GM19452 (cell line): ENCODE results near the gene RAP2B.
A peak's percentile ranks its signal among the peaks of the same experiment; 100 is the strongest.

Experiments
- ATAC-seq: cut with Tn5 transposase; IDR thresholded peaks from one replicate; pipeline ENCODE4 v1.9.1; 2021; ENCODE audit not compliant: unreplicated experiment

Gene RAP2B

GRCh38 chr3:153159771-153160397 lies 2.1 kb upstream of the RAP2B start:
- ATAC-seq = no peak

DNA sequence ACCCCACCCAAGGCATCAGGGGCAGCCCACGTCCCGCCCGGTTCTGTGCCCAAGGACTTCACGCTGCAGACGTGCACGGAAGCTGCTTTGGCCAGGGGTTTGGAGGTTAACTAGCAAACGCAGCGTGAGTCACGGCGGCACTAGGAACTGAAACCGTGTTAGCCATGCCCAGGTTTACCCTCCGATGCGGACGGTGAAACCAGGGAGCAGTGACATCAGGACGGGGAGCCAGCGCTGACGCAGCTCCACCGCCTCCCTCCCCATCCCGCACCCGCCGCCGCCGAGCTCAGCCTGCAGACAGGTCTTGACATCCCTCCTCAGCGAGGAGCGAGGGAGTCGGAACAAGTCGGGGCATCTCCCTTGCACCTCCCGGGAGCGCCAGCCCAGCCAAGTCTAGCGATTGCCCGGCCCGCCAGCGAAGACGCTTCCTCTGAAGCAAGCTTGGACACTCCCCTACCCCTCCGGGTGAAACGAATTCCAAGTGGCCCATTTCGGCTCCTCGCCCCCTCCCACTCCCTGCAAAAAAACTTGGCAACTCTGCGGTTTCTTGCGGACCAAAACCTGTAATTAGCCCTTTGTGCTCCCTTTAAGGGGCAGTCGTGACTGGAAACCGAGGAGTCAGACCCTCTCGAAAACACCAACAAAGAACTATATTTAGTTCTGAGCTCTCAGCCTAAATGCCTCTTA lies 1.4 kb upstream of the RAP2B start:
- ATAC-seq = peak; percentile 28

GRCh38 chr3:153161138-153161713 lies 800 bp upstream of the RAP2B start:
- ATAC-seq = peak; percentile 76

GRCh38 chr3:153162513-153163392 lies 727 bp downstream of the RAP2B start:
- peak; percentile 5 for ATAC-seq

DNA sequence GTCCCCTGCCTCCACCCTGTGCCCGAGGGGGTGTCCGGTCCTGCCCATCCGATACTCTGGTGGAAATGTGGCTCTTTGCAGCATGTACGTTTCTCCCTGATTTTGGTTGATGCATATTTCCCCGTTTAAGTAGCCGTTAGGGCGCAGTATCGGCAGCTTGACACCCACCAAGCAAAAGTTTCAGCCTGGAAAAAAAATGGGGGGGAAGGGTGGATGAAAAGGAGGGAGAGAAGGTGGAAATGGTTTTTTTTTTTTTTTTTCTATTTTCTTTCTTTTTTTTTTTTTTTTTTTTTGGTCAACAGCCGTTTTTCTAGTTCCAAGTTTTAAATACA lies 1.3 kb downstream of the RAP2B start:
- no peak for ATAC-seq

- no peak for ATAC-seq
Measured at GRCh38 chr3:153163756-153164550, 1.9 kb downstream of the RAP2B start.

DNA sequence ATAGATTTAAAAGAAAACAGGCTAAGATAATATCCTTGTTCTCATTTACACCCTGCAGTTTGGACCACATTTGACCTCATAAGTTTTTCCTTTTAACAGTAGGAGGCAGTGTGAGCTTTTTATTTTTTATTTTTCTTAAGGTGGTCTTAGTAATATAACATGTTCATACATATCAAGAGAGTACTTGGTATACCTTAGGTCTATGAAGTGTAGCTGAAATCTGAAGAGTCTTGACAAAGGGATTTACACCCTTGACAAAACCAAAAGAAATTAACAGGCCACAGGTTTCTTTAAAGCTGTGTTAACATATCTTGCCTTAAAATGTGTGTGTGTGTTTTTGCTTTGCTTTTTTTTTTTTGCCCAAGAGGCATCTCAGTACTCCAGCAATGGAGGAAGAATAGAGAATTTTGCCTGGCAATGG lies 3.2 kb downstream of the RAP2B start:
- ATAC-seq = no peak

- ATAC-seq = no peak
Measured at GRCh38 chr3:153166206-153166605, 4.2 kb downstream of the RAP2B start.

GRCh38 chr3:153166796-153167195 lies 4.8 kb downstream of the RAP2B start:
- ATAC-seq = no peak

DNA sequence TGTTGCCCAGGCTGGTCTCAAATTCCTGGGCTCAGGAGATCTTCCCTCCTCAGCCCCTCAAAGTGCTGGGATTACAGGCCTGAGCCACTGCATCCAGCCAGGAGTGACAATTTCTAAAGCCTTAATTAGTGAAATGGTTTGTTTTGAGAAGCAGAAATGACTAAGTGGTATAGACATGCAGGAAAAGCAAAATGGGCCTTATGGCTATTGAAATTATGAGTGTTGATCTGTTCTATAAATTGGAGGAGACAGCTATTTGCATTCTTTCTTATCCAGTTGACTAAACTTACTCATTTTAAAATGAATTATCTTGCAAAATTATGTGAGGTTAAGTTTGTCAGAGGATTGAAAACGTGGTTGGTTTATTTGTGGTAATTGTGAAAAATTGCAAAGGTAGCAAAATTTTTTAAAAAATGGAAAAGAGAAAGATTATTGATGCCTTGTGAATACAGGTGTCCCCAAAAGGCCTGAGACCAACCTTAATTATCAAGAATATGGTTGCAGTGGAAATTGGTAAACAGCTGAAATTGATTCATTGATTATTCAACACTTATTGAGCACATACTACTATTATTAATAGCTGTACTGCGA lies 7.9 kb downstream of the RAP2B start:
- no peak for ATAC-seq

DNA sequence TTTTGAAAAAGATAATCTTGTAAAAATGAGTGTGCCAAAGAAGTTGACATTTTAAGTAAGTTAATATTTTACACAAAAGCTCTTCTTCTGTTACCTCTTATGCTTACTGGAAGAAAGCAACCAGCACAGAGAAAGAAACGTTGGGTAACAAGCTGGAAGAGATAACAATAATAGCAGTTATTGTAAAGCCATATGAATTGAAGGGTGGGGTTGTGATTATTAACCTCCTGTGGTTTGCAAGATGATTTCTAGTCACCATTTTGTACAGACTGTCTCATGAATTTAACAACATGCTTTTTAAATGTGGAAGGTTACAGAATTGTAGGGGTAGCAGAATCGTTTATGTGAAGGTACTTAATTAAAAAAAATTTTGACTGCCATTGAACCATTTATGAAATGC lies 9.2 kb downstream of the RAP2B start:
- no peak for ATAC-seq

GRCh38 chr3:153171918-153172317 lies 9.9 kb downstream of the RAP2B start:
- no peak for ATAC-seq

DNA sequence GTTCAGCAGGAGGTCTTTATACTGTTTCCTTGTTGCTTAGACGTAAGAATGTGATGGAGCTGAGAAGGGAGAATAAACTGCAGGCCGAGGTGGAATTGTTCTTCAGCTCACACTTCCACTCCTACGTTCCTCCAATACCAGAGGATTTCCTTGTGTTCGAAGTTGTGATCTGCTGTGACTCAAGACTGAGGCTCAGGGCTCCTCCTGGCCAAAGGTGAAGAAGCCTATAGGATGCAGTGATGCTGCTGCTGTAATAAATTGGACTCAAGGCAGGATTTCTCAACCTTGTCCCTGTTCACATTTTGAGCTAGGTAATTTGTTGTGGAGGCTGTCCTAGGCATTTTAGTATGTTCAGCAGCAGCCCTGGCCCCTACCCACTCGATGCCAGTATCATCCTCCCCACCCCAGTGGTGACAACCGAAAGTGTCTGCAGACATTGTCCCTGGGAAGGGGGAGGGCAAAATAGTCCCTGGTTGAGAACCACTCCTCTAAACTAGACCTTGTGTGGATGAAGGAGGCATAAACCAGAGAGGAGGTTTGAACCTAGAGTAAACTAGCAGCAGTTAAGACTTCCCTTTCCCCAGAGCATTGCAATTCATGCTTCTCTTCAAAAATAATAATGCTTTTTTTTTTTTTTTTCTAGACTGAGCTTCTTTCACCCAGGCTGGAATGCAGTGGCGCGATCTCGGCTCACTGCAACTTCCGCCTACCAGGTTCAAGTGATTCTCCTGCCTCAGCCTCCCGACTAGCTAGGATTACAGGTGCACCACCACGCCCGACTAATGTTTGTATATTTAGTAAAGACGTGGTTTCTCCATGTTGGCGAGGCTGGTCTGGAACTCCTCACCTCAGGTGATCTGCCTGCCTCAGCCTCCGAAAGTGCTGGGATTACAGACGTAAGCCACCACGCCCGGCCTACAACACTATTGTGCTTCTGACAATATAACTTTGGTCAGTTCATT lies 11.1 kb downstream of the RAP2B start:
- no peak for ATAC-seq

DNA sequence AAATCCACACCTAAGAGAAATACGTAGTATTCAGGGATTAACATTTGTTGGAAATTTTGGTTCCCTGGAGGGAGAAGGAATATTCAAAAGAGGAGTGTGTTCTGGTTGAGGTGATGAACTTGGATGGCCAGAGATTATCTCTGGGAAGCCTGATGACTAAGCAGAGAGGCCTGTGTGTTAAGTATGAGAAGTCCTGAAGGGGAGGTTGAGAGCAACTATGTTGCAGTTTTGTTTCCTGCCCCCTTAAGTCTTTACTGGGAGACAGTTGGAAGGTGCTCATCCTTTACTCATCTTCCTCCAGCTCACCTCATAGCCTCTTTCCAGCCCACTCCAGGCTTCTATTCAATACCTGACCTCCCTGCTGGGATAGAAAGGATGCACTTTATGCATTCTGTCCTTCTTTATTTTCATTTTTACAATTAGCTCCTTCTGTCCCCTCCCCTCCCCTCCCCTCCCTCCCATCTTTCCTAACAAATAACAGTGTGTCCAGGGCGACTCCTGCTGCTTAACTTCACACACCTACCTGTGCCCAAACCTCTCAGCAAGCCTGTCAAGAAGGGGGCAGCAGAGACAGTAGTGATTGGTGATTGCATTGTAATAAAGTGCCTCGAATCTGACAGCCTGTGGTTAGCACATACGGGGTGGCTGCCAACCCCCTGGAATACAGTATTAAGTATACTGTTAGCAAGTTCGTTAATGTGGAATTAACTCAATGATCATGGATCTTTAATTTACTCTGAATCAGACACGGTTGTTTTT lies 11.9 kb downstream of the RAP2B start:
- ATAC-seq = no peak

DNA sequence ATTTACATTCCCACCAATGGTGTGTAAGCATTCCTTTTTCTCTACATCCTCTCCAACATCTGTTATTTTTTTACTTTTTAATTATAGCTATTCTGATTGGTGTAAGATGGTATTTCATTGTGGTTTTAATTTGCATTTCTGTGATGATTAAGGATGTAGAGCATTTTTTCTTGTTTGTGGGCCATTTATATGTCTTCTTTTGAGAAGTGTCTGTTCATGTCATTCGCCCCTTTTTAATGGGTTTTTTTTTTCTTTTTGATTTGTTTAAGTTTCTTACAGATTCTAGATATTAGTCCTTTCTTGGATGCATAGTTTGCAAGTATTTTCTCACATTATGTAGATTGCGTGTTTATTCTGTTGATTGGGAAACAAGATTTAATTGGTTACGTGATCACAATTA lies 14.2 kb downstream of the RAP2B start:
- no peak for ATAC-seq

DNA sequence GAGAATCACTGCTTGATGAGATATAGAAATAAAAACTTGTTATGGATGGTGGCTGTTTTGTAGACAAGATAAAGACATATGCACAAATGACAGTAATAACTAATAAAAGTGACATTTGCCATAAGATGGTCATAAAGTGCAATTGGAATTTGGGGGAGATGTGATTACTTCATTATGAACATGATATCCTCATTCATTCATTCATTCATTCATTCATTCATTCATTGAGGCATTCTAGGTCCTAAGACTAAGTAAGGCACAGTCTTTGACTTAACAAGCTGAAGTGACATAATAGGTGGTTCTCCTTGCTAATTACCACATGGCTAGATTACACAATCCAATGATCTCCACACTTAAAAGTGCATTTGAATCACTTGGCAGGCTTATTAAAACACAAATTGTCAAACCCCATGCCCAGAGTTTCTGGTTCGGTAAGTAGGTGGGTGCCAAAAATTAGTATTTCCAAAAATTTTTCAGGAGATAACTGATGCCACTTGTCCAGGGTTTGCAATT lies 18.9 kb downstream of the RAP2B start:
- no peak for ATAC-seq

- ATAC-seq = no peak
Measured at GRCh38 chr3:153182501-153183293, 20.7 kb downstream of the RAP2B start.

DNA sequence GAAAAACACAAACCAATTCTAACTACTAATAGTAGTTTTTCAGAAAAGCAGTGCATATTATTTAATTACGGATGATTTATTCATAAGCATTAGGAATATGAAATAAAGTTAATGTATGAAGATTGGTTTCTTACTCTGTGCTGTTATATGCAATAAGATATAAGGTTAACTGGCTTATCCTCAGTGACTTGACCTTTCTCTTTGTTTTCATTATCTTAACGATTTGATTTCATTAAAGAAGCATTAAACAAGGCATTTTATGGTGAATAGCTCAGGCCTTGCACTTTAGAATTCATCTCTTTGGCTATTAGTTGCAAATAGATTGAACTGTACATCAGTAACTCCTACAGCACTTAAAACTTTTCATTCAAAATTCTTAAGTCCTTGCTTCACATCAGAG lies 28.9 kb downstream of the RAP2B start:
- no peak for ATAC-seq
